HCT116 (cell line): Measurements from ENCODE around the gene PTHLH. TPM values are rescaled to one million over a fixed set of nuclear protein-coding genes. Genes with fewer than 3 reads are reported as not detected.

Experiments used
- ATAC-seq: fragments of 200-7000 bp; cut with Tn5 transposase; 2 replicates; pipeline ENCODE4 v1.9.1; 2020; ENCODE audit warnings: mild to moderate bottlenecking, moderate library complexity
- BruUV-seq: library from RNA; stranded (reverse); fragments of 400-500 nt; replicated peaks from 2 replicates; lab custom pipeline; 2021; lab: Mats Ljungman, UMichigan
- CTCF ChIA-PET: fragments of 300-600 bp; sonication (Branson Sonifier 250); formaldehyde crosslinking; loops from one replicate; lab custom pipeline; 2021; ENCODE audit warnings: antibody characterized with exemption; lab: Charles Lee
- POLR2A ChIA-PET: fragments of 300-600, 350-600 bp; sonication (Branson Sonifier 250); formaldehyde crosslinking; loops from one replicate; lab custom pipeline; 2021; ENCODE audit warnings: antibody characterized with exemption; lab: Charles Lee
- RAD21 ChIA-PET, 2 experiments: fragments of 300-600 bp; sonication (Branson Sonifier 250); formaldehyde crosslinking; loops; one replicate each; lab custom pipeline; 2023; ENCODE audit warnings: low total read pairs in 2 of 2; ENCODE audit not compliant: uncharacterized antibody in 2 of 2, unreplicated experiment in 2 of 2, low non-redundant PET in 1 of 2; lab: Charles Lee
- DNase-seq: peaks from one replicate; pipeline ENCODE4 v3.0.0-alpha.2; 2010; ENCODE audit warnings: low read depth, low spot score
- H2AFZ ChIP-seq: fragments of 200-600 bp; shearing (Covaris generic), sonication (generic); 2 replicates; pipeline ENCODE4 v1.6.1; 2017; ENCODE audit warnings: low read depth, mixed run types, mixed read lengths, antibody characterized with exemption, low read length; ENCODE audit not compliant: poor library complexity, severe bottlenecking
- H3K27ac ChIP-seq: 2 replicates; pipeline ENCODE4 v1.5.1; 2012; ENCODE audit warnings: low read depth, low read length
- H3K27me3 ChIP-seq: fragments of 200-600 bp; sonication (generic); 2 replicates; pipeline ENCODE4 v1.6.1; 2016; ENCODE audit warnings: mixed run types, low read length, mixed read lengths; ENCODE audit not compliant: insufficient read depth
- H3K36me3 ChIP-seq, 2 experiments: fragments of 200-500 bp in 1 of 2; fragments of 200-600 bp in 1 of 2; sonication (Bioruptor generic) in 1 of 2; sonication (generic) in 1 of 2; 2 replicates each; pipeline versions ENCODE4 v1.5.1 to v1.6.1; 2014 to 2016; ENCODE audit warnings: low read length in 2 of 2, inconsistent platforms in 1 of 2, mixed read lengths in 1 of 2, mixed run types in 1 of 2; ENCODE audit not compliant: insufficient read depth in 2 of 2, control insufficient read depth in 1 of 2
- H3K4me1 ChIP-seq, 2 experiments: fragments of 200-600 bp in 1 of 2; sonication (generic) in 1 of 2; 2 replicates each; pipeline versions ENCODE4 v1.5.1 to v1.6.1; 2012 to 2017; ENCODE audit warnings: low read length in 2 of 2, inconsistent platforms in 1 of 2, mild to moderate bottlenecking in 1 of 2, mixed read lengths in 1 of 2, mixed run types in 1 of 2, moderate library complexity in 1 of 2; ENCODE audit not compliant: insufficient read depth in 2 of 2, control insufficient read depth in 1 of 2
- H3K4me2 ChIP-seq: fragments of 200-600 bp; sonication (generic); 2 replicates; pipeline ENCODE4 v1.6.1; 2017; ENCODE audit warnings: mixed run types, low read length, mixed read lengths
- H3K4me3 ChIP-seq, 2 experiments: fragments of 200-600 bp in 1 of 2; sonication (generic) in 1 of 2; replicated peaks in 1 of 2; 2 replicates each; pipeline ENCODE4 v1.5.1; 2011 to 2016; ENCODE audit warnings: low read length in 2 of 2, control low read depth in 1 of 2, low read depth in 1 of 2, mild to moderate bottlenecking in 1 of 2, mixed read lengths in 1 of 2, mixed run types in 1 of 2
- H3K79me2 ChIP-seq: fragments of 200-600 bp; sonication (generic); 2 replicates; pipeline ENCODE4 v1.6.1; 2017; ENCODE audit warnings: mild to moderate bottlenecking, mixed run types, low read length, moderate library complexity, mixed read lengths; ENCODE audit not compliant: insufficient read depth
- H3K9ac ChIP-seq: fragments of 200-600 bp; sonication (generic); 2 replicates; pipeline ENCODE4 v1.6.1; 2016; ENCODE audit warnings: low read length, mixed read lengths
- H3K9me2 ChIP-seq: fragments of 200-600 bp; sonication (generic), shearing (Covaris generic); 2 replicates; pipeline ENCODE4 v1.6.1; 2017; ENCODE audit warnings: mixed run types, mild to moderate bottlenecking, moderate library complexity; ENCODE audit not compliant: insufficient read depth
- H3K9me3 ChIP-seq, 2 experiments: fragments of 200-500 bp in 1 of 2; fragments of 200-600 bp in 1 of 2; sonication (Bioruptor generic) in 1 of 2; sonication (generic) in 1 of 2; 2 replicates each; pipeline ENCODE4 v1.6.1; 2014 to 2017; ENCODE audit warnings: low read length in 2 of 2, mixed read lengths in 2 of 2, inconsistent platforms in 1 of 2, low read depth in 1 of 2, mild to moderate bottlenecking in 1 of 2, mixed run types in 1 of 2, moderate library complexity in 1 of 2; ENCODE audit not compliant: control insufficient read depth in 1 of 2, insufficient read depth in 1 of 2
- H4K20me1 ChIP-seq: fragments of 200-600 bp; sonication (generic), shearing (Covaris generic); 2 replicates; pipeline ENCODE4 v1.6.1; 2017; ENCODE audit warnings: mixed run types, mild to moderate bottlenecking, moderate library complexity; ENCODE audit not compliant: insufficient read depth
- ATF3 ChIP-seq: IDR thresholded peaks from 2 replicates; pipeline ENCODE4 v1.6.1; 2012
- CBX3 ChIP-seq: IDR thresholded peaks from 2 replicates; pipeline ENCODE4 v1.6.1; 2012; ENCODE audit warnings: low read depth
- CTCF ChIP-seq, 3 experiments: fragments of 200-600 bp in 1 of 3; sonication (generic) in 1 of 3; IDR thresholded peaks in 2 of 3; conservative IDR thresholded peaks in 1 of 3; 2 replicates each; pipeline ENCODE4 v1.5.1; 2012 to 2017; ENCODE audit warnings: low read depth in 2 of 3, low read length in 2 of 3, antibody characterized with exemption in 1 of 3, borderline replicate concordance in 1 of 3, control low read depth in 1 of 3, mild to moderate bottlenecking in 1 of 3, mixed read lengths in 1 of 3, mixed run types in 1 of 3, moderate library complexity in 1 of 3; ENCODE audit not compliant: insufficient read depth in 1 of 3
- EGR1 ChIP-seq: IDR thresholded peaks from 2 replicates; pipeline ENCODE4 v1.6.1; 2012; ENCODE audit warnings: low read depth
- ELF1 ChIP-seq: IDR thresholded peaks from 2 replicates; pipeline ENCODE4 v1.6.1; 2012; ENCODE audit warnings: low read depth, borderline replicate concordance
- JUND ChIP-seq: IDR thresholded peaks from 2 replicates; pipeline ENCODE4 v1.6.1; 2012
- POLR2A ChIP-seq: IDR thresholded peaks from 2 replicates; pipeline ENCODE4 v1.7.0; 2011; ENCODE audit warnings: borderline replicate concordance; ENCODE audit not compliant: insufficient read depth, insufficient read length; ENCODE audit errors: extremely low read depth
- POLR2AphosphoS5 ChIP-seq: IDR thresholded peaks from 2 replicates; pipeline ENCODE4 v1.6.1; 2011; ENCODE audit warnings: mild to moderate bottlenecking, low read depth, low read length, moderate library complexity
- SP1 ChIP-seq: IDR thresholded peaks from 2 replicates; pipeline ENCODE4 v1.6.1; 2012; ENCODE audit warnings: low read depth
- TCF7L2 ChIP-seq: IDR thresholded peaks from 2 replicates; pipeline ENCODE4 v1.7.0; 2011; ENCODE audit warnings: borderline replicate concordance, inconsistent platforms; ENCODE audit not compliant: insufficient read depth, insufficient read length; ENCODE audit errors: extremely low read depth
- YY1 ChIP-seq: IDR thresholded peaks from 2 replicates; pipeline ENCODE4 v1.6.1; 2011; ENCODE audit warnings: low read length, low read depth, moderate library complexity, mild to moderate bottlenecking; ENCODE audit not compliant: insufficient replicate concordance; ENCODE audit errors: extremely low read depth
- ZBTB33 ChIP-seq: IDR thresholded peaks from 2 replicates; pipeline ENCODE4 v1.6.1; 2011; ENCODE audit warnings: mild to moderate bottlenecking, low read length, moderate library complexity; ENCODE audit not compliant: insufficient replicate concordance; ENCODE audit errors: extremely low read depth
- ZFX ChIP-seq: fragments of 450-650 bp; IDR thresholded peaks from 2 replicates; pipeline ENCODE4 v1.6.1; 2017
- ZNF274 ChIP-seq: fragments of 200-500 bp; sonication (Bioruptor generic); IDR thresholded peaks from 2 replicates; pipeline ENCODE4 v1.6.1; 2014; ENCODE audit warnings: mild to moderate bottlenecking, low read depth, low read length, inconsistent platforms
- intact Hi-C: fragments of 100-400 bp; cut with micrococcal nuclease; formaldehyde crosslinking; loops from 2 replicates; pipeline ENCODE4 v1.10.0; 2022
- total RNA-seq: library from RNA; stranded (reverse); gene quantifications from one replicate; pipeline ENCODE4 v1.2.1, GENCODE V29; 2021; ENCODE audit not compliant: unreplicated experiment
- TF ChIP-seq, protein P1 (sequence below): IDR thresholded peaks from 2 replicates; pipeline ENCODE4 v1.6.1; 2012; ENCODE audit warnings: low read depth

The PTHLH gene
- total RNA-seq, 1 experiment from 2014 or later, result not detected

- TF ChIP-seq ZBTB33, result no peak
- no peak for TF ChIP-seq YY1
- TF ChIP-seq SP1, result no peak
- TF ChIP-seq, all 23 proteins: peak for 0
These were observed 15.2 kb downstream of the PTHLH start (continued) for GRCh38 chr12:27957366-27957765.

GRCh38 chr12:27953817-27954216 lies 18.7 kb downstream of the PTHLH start:
- Histone ChIP-seq H3K27me3 (no peaks in the 10 kb centered on the region), H3K9me3 (no peaks in the 10 kb centered on the region), H3K4me1 (no peaks in the 10 kb centered on the region), H3K27ac (no peak overlapping the region), H3K4me3 (no peak overlapping the region), H3K9me2 (no peaks in the 10 kb centered on the region), H2AFZ (no peak overlapping the region), H3K4me2 (no peak overlapping the region), H3K36me3 (no peaks in the 10 kb centered on the region), H3K9ac (no peak overlapping the region), H4K20me1 (no peaks in the 10 kb centered on the region), H3K79me2 (no peaks in the 10 kb centered on the region)
- ChIA-PET POLR2A (no interaction called here), CTCF (no interaction called here), RAD21 (no interaction called here)
- DNase-seq (no peak), ATAC-seq (no peak)
- intact Hi-C loops, result no loop called here
- BruUV-seq, result no TSS peak
- TF ChIP-seq ZFX, result no peak
- no peak for TF ChIP-seq ELF1
- no peak for TF ChIP-seq ZNF274
- no peak for TF ChIP-seq CTCF (IDR thresholded peaks at IDR 0.05 in 2 of 3, conservative IDR thresholded peaks at IDR 0.05 in 1 of 3; ENCODE audit: borderline replicate concordance in 1 of 3, insufficient read depth in 1 of 3, low read depth in 2 of 3, low read length in 2 of 3)
- TF ChIP-seq POLR2AphosphoS5, result no peak
- TF ChIP-seq ATF3, result no peak
- no peak for TF ChIP-seq TCF7L2
- TF ChIP-seq ZBTB33, result no peak
- TF ChIP-seq CBX3, result no peak
- no peak for TF ChIP-seq JUND
- TF ChIP-seq, protein P1, sequence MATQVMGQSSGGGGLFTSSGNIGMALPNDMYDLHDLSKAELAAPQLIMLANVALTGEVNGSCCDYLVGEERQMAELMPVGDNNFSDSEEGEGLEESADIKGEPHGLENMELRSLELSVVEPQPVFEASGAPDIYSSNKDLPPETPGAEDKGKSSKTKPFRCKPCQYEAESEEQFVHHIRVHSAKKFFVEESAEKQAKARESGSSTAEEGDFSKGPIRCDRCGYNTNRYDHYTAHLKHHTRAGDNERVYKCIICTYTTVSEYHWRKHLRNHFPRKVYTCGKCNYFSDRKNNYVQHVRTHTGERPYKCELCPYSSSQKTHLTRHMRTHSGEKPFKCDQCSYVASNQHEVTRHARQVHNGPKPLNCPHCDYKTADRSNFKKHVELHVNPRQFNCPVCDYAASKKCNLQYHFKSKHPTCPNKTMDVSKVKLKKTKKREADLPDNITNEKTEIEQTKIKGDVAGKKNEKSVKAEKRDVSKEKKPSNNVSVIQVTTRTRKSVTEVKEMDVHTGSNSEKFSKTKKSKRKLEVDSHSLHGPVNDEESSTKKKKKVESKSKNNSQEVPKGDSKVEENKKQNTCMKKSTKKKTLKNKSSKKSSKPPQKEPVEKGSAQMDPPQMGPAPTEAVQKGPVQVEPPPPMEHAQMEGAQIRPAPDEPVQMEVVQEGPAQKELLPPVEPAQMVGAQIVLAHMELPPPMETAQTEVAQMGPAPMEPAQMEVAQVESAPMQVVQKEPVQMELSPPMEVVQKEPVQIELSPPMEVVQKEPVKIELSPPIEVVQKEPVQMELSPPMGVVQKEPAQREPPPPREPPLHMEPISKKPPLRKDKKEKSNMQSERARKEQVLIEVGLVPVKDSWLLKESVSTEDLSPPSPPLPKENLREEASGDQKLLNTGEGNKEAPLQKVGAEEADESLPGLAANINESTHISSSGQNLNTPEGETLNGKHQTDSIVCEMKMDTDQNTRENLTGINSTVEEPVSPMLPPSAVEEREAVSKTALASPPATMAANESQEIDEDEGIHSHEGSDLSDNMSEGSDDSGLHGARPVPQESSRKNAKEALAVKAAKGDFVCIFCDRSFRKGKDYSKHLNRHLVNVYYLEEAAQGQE, result no peak
- no peak for TF ChIP-seq EGR1
- TF ChIP-seq POLR2A, result no peak
